Mesothelial cell of epicardium (in vitro differentiated cells): Measurements from ENCODE around the gene CEP112. TPM values are rescaled to one million over a fixed set of nuclear protein-coding genes. Genes with fewer than 3 reads are reported as not detected.

Experiments
- DNase-seq, 2 experiments: peaks; one replicate each; pipeline ENCODE4 v3.0.0; 2021; ENCODE audit warnings: low spot score in 2 of 2; ENCODE audit not compliant: unreplicated experiment in 2 of 2
- H3K27ac Mint-ChIP-seq: 2 replicates; pipeline ENCODE4 v1.8.0; 2021; ENCODE audit warnings: mixed read lengths
- H3K27me3 Mint-ChIP-seq: 2 replicates; pipeline ENCODE4 v1.8.0; 2021; ENCODE audit warnings: low read depth, mixed read lengths
- H3K36me3 Mint-ChIP-seq: 2 replicates; pipeline ENCODE4 v1.8.0; 2021; ENCODE audit warnings: mixed read lengths
- H3K4me1 Mint-ChIP-seq: 2 replicates; pipeline ENCODE4 v1.8.0; 2021; ENCODE audit warnings: mixed read lengths
- H3K4me3 Mint-ChIP-seq: 2 replicates; pipeline ENCODE4 v1.8.0; 2021; ENCODE audit warnings: mild to moderate bottlenecking, moderate library complexity, mixed read lengths
- H3K9me3 Mint-ChIP-seq: 2 replicates; pipeline ENCODE4 v1.8.0; 2021; ENCODE audit warnings: mixed read lengths
- total RNA-seq: library from RNA; stranded (reverse); gene quantifications from 3 replicates; pipeline ENCODE4 v1.2.1, GENCODE V29; 2021
- TF ChIP-seq, protein P1 (sequence below): fragments of 200-600 bp; sonication (generic); IDR thresholded peaks from one replicate; pipeline ENCODE4 v1.5.0; 2021; ENCODE audit warnings: antibody characterized with exemption; ENCODE audit not compliant: unreplicated experiment

Gene CEP112
- total RNA-seq, 1 donor from 2014 or later, result 24.0 TPM

DNA sequence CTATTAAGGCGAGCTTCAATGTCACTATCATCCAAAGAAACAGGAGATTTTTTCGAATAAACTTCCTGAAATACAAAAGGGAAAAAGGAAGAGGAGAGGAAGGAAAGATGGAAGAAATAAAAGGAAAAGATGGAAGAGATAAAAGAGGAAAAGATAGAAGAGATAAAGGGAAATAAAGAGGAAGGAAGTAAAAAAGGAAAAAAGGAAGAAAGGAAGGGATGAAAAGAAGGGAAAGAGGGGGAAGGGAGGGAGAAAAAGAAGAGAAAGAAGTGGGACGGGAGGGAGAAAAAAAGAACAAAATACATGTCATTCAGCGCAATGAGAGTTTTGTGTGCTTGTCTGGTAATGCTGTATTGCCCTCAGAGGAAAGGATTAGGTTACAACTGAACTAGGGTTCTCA, 62.2 kb downstream of the CEP112 start:
- no peak overlapping the region for H3K4me3 Mint-ChIP-seq
- peaks cover 3% of the 10 kb centered on the region for H3K36me3 Mint-ChIP-seq
- DNase-seq, result no peak
- H3K4me1 Mint-ChIP-seq, result peaks cover 8% of the 10 kb centered on the region
- H3K9me3 Mint-ChIP-seq, result no peaks in the 10 kb centered on the region
- no peak overlapping the region for H3K27ac Mint-ChIP-seq
- TF ChIP-seq, protein P1, sequence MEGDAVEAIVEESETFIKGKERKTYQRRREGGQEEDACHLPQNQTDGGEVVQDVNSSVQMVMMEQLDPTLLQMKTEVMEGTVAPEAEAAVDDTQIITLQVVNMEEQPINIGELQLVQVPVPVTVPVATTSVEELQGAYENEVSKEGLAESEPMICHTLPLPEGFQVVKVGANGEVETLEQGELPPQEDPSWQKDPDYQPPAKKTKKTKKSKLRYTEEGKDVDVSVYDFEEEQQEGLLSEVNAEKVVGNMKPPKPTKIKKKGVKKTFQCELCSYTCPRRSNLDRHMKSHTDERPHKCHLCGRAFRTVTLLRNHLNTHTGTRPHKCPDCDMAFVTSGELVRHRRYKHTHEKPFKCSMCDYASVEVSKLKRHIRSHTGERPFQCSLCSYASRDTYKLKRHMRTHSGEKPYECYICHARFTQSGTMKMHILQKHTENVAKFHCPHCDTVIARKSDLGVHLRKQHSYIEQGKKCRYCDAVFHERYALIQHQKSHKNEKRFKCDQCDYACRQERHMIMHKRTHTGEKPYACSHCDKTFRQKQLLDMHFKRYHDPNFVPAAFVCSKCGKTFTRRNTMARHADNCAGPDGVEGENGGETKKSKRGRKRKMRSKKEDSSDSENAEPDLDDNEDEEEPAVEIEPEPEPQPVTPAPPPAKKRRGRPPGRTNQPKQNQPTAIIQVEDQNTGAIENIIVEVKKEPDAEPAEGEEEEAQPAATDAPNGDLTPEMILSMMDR, result no peak
- no peaks in the 10 kb centered on the region for H3K27me3 Mint-ChIP-seq

DNA sequence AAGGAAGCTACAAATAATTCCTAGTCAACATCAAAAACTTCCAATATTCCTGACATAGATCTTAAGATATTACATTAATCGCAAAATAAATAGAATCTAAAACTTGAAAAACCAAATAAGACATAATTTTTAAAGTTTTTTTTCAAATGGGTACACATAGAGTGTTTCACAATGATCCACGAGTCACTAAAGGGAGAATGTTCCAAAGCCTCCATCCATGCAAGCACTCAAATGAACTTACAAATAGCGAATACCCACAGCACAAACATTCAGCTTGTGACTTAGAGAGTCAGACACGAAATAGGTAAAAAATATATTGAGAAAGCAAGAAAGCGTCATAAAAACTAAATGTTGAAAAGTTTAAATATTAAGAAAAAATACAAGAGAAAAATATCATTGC, 65.7 kb downstream of the CEP112 start:
- no peaks in the 10 kb centered on the region for H3K27me3 Mint-ChIP-seq
- peaks cover 20% of the 10 kb centered on the region for H3K36me3 Mint-ChIP-seq
- DNase-seq, result no peak
- H3K27ac Mint-ChIP-seq, result no peak overlapping the region
- peaks cover 7% of the 10 kb centered on the region for H3K9me3 Mint-ChIP-seq
- H3K4me1 Mint-ChIP-seq, result peaks cover 8% of the 10 kb centered on the region
- TF ChIP-seq, protein P1, result no peak
- H3K4me3 Mint-ChIP-seq, result no peak overlapping the region

DNA sequence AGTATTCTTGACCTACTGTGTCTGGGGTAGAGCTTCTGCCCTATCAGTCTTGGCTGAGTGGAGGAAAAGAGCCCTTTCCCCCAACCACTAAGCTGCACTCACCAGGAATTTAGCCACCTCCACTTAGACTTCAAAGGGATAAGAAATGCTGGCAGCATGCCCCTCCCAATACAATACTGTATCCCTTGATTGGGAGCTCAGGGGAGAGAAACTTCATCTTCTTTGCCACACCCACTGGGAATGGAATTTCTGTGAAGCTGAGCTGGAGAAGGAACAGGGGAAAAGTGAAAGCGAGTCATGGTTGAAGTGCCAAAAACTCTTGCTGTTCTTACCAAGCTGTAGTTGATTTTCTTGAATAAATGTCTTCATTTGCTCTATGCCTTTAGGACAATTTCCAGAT, 68.8 kb downstream of the CEP112 start:
- H3K9me3 Mint-ChIP-seq, result peaks cover 21% of the 10 kb centered on the region

DNA sequence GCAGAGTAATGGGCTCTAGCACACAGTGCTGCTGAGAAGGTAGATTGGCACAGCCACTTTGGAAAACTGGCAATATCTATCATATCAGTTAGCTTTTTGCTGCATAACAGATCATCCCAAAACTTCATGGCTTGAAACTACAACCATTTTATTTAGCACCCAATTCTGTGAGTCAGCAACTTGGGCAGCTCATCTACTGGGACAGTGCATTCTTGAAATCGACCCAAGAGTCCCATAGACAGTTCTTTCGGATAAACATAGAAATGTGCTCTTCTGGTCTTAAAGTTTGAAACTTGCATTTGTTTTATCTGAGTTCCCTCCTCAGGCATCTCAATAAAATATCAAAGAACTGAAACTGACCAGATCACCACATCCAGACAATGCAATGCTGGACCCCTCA, 76.7 kb downstream of the CEP112 start:
- Mint-ChIP-seq H3K27ac (no peak overlapping the region), H3K9me3 (peaks cover 32% of the 10 kb centered on the region), H3K4me1 (no peaks in the 10 kb centered on the region), H3K36me3 (peaks cover 28% of the 10 kb centered on the region), H3K4me3 (no peak overlapping the region), H3K27me3 (no peaks in the 10 kb centered on the region)
- TF ChIP-seq, protein P1, result no peak
- no peak for DNase-seq

More for the DNA sequence above, 68.8 kb downstream of the CEP112 start:
- Mint-ChIP-seq H3K27me3 (no peaks in the 10 kb centered on the region), H3K4me1 (peaks cover 8% of the 10 kb centered on the region), H3K27ac (no peak overlapping the region), H3K36me3 (peaks cover 32% of the 10 kb centered on the region), H3K4me3 (no peak overlapping the region)
- TF ChIP-seq, protein P1, result no peak
- DNase-seq, result no peak

DNA sequence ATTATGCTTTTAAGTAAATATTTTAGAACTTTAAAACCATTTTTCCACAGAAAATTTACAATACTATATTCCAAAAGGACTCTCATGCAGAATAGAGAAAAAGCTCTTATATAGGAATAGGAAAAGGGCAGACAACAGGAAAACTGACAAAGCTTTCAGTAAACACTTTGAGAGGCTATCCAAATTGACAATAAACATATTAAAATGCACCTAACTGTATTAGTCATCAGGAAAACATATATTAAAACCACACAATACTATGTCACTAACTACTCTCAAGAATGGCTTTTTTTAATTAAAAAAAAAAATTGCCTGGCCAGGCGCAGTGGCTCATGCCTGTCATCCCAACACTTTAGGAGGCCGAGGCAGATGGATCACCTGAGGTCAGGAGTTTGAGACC, 77.3 kb downstream of the CEP112 start:
- no peak overlapping the region for H3K4me3 Mint-ChIP-seq
- H3K4me1 Mint-ChIP-seq, result no peaks in the 10 kb centered on the region
- no peak overlapping the region for H3K27ac Mint-ChIP-seq
- peaks cover 24% of the 10 kb centered on the region for H3K36me3 Mint-ChIP-seq
- TF ChIP-seq, protein P1, result no peak
- DNase-seq, result no peak
- peaks cover 28% of the 10 kb centered on the region for H3K9me3 Mint-ChIP-seq
- no peaks in the 10 kb centered on the region for H3K27me3 Mint-ChIP-seq

DNA sequence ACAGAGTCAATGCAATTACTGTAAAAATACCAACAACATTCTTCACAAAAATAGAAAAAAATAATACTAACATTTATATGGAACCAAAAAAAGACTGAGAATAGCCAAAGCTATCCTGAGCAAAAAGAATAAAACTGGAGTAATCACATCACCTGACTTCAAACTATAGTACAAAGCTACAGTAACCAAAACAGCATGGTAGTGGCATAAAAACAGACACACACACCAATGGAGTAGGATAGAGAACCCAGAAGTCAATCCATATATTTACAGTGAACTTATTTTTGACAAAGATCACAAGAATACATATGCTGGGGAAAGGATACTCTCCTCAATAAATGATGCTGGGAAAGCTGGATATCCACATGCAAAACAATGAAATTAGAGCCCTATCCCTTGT, 84.2 kb downstream of the CEP112 start:
- H3K9me3 Mint-ChIP-seq, result peaks cover 49% of the 10 kb centered on the region
- H3K36me3 Mint-ChIP-seq, result peaks cover 36% of the 10 kb centered on the region
- no peaks in the 10 kb centered on the region for H3K4me1 Mint-ChIP-seq
- H3K27ac Mint-ChIP-seq, result no peak overlapping the region
- H3K27me3 Mint-ChIP-seq, result no peaks in the 10 kb centered on the region
- DNase-seq, result no peak
- H3K4me3 Mint-ChIP-seq, result no peak overlapping the region
- TF ChIP-seq, protein P1, result no peak
